HepG2 (cell line): Measurements from ENCODE around the gene PAPPA. TPM values are rescaled to one million over a fixed set of nuclear protein-coding genes. Genes with fewer than 3 reads are reported as not detected.

Source experiments
- ATRX ChIP-seq: sonication (generic); formaldehyde crosslinking; IDR thresholded peaks from 2 replicates; pipeline ENCODE4 v1.4.0; 2020; ENCODE audit warnings: missing genetic modification reagents, borderline replicate concordance
- BRF2 ChIP-seq: sonication (generic); formaldehyde crosslinking; IDR thresholded peaks from 2 replicates; pipeline ENCODE4 v1.8.1; 2022; ENCODE audit warnings: mild to moderate bottlenecking, missing genetic modification reagents
- CREBL2 ChIP-seq: sonication (generic); formaldehyde crosslinking; IDR thresholded peaks from 2 replicates; pipeline ENCODE4 v1.8.1; 2023; ENCODE audit warnings: missing genetic modification reagents, mild to moderate bottlenecking, borderline replicate concordance
- KAT7 ChIP-seq: IDR thresholded peaks from 2 replicates; pipeline ENCODE4 v1.6.1; 2018; ENCODE audit warnings: borderline replicate concordance, missing compliant biosample characterization
- NR2F1 ChIP-seq, 2 experiments: fragments of 450-650 bp in 1 of 2; formaldehyde crosslinking in 1 of 2; IDR thresholded peaks; 2 replicates each; pipeline versions ENCODE4 v1.5.0 to v1.6.1; 2016 to 2020; ENCODE audit warnings: mild to moderate bottlenecking in 1 of 2, missing compliant biosample characterization in 1 of 2, missing genetic modification reagents in 1 of 2, moderate library complexity in 1 of 2
- NR3C1 ChIP-seq: sonication (generic); formaldehyde crosslinking; IDR thresholded peaks from 2 replicates; pipeline ENCODE4 v1.4.0; 2020; ENCODE audit warnings: missing genetic modification reagents
- PCBP1 ChIP-seq: fragments of 200-400 bp; formaldehyde crosslinking; IDR thresholded peaks from 2 replicates; pipeline ENCODE4 v1.6.1; 2017; ENCODE audit warnings: mild to moderate bottlenecking, low read depth, low read length, borderline replicate concordance
- RNF2 ChIP-seq: fragments of 450-650 bp; conservative IDR thresholded peaks from 2 replicates; pipeline ENCODE4 v1.6.1; 2016; ENCODE audit warnings: low read depth
- SUZ12 ChIP-seq: fragments of 150-350 bp; IDR thresholded peaks from 2 replicates; pipeline ENCODE4 v1.6.1; 2014; ENCODE audit warnings: low read depth, low read length
- ZNF362 ChIP-seq: sonication (generic); formaldehyde crosslinking; IDR thresholded peaks from 2 replicates; pipeline ENCODE4 v1.4.0; 2020; ENCODE audit warnings: missing genetic modification reagents, mild to moderate bottlenecking, borderline replicate concordance
- ZNF629 ChIP-seq: sonication (generic); formaldehyde crosslinking; conservative IDR thresholded peaks from 2 replicates; pipeline ENCODE4 v1.5.0; 2020; ENCODE audit warnings: missing genetic modification reagents
- polyA plus RNA-seq, 8 experiments: library from polyadenylated mRNA; depleted of rRNA in 3 of 8; stranded (reverse) in 7 of 8; unstranded in 1 of 8; fragments of >200 nt; fragmentation: Illumina TruSeq in 4 of 8; extraction: Trizol in 4 of 8; gene quantifications; 2 replicates each; pipeline versions ENCODE4 v1.2.1 to v1.2.3, GENCODE V29; 2011 to 2016; ENCODE audit warnings: low read depth in 4 of 8, missing spikeins in 1 of 8, mixed read lengths in 1 of 8; ENCODE audit not compliant: insufficient read depth in 1 of 8
- total RNA-seq, 5 experiments: library from RNA; depleted of rRNA; stranded (reverse); fragments of >200 nt; fragmentation: Illumina TruSeq; extraction: Trizol; gene quantifications; 2 replicates each; pipeline ENCODE4 v1.2.3, GENCODE V29; 2016; ENCODE audit warnings: low read depth in 1 of 5

Gene PAPPA
- total and polyA plus RNA-seq, 2 of the 13 experiments (the other 11 are each of a cell fraction or from before 2014, with no cell fraction given): 0.09 to 0.11 TPM

GRCh38 chr9:116202219-116202912 is 48.8 kb downstream of the PAPPA start (continued):
- TF ChIP-seq ATRX (CRISPR knock-in tag) (no peak), ZNF629 (CRISPR knock-in tag) (no peak), RNF2 (no peak), ZNF362 (CRISPR knock-in tag) (no peak), SUZ12 (no peak), NR2F1 (CRISPR knock-in tag; IDR thresholded peaks at IDR 0.05) (no peak), KAT7 (no peak), CREBL2 (CRISPR knock-in tag) (no peak), BRF2 (CRISPR knock-in tag) (no peak), PCBP1 (no peak), NR3C1 (CRISPR knock-in tag) (no peak)
